Gastroesophageal sphincter (tissue), 4 donors: ENCODE results near the gene TRIM63. TPM values are rescaled to one million over a fixed set of nuclear protein-coding genes. Genes with fewer than 3 reads are reported as not detected.
A peak's percentile ranks its signal among the peaks of the same experiment; 100 is the strongest.
"Not testable (repeated sequence)": the region's sequence is repeated elsewhere in the genome, so short reads cannot be mapped to it uniquely, and the experiment has no call there.

Experiments
- ATAC-seq: fragments of 150-250 bp; one replicate; pipeline ENCODE4 v1.9.1; 2016; ENCODE audit warnings: mild to moderate bottlenecking, moderate library complexity
- H3K27ac ChIP-seq, 4 donors: fragments of 200-600 bp; sonication (generic) in 3 of 4; 1 replicate in 3 of 4; 2 replicates in 1 of 4; pipeline ENCODE4 v1.5.1; 2016 to 2019
- H3K27me3 ChIP-seq: fragments of 200-600 bp; sonication (generic); one replicate; pipeline ENCODE4 v1.5.1; 2019
- H3K36me3 ChIP-seq, 2 donors: fragments of 200-600 bp; sonication (generic); one replicate each; pipeline ENCODE4 v1.5.1; 2019; ENCODE audit warnings: control low read depth in 1 of 2
- H3K4me1 ChIP-seq, 3 donors: fragments of 200-600 bp; sonication (generic); 1 replicate in 2 of 3; 2 replicates in 1 of 3; pipeline ENCODE4 v1.5.1; 2016 to 2019; ENCODE audit warnings: control low read depth in 2 of 3
- H3K4me3 ChIP-seq, 2 donors: fragments of 200-600 bp; sonication (generic); one replicate each; pipeline ENCODE4 v1.5.1; 2019; ENCODE audit warnings: mild to moderate bottlenecking in 1 of 2, moderate library complexity in 1 of 2
- H3K9me3 ChIP-seq, 3 donors: fragments of 200-600 bp; sonication (generic); one replicate each; pipeline ENCODE4 v1.5.1; 2017 to 2019; ENCODE audit warnings: control low read depth in 2 of 3
- EP300 ChIP-seq: sonication (generic); formaldehyde crosslinking; IDR thresholded peaks from one replicate; pipeline ENCODE4 v1.6.1; 2017; ENCODE audit warnings: antibody characterized with exemption, mild to moderate bottlenecking
- POLR2A ChIP-seq, 2 donors: fragments of 450-650 bp; IDR thresholded peaks; one replicate each; pipeline ENCODE4 v1.6.1; 2017; ENCODE audit warnings: antibody characterized with exemption in 2 of 2, mild to moderate bottlenecking in 2 of 2, moderate library complexity in 1 of 2
- POLR2AphosphoS5 ChIP-seq: sonication (generic); formaldehyde crosslinking; IDR thresholded peaks from one replicate; pipeline ENCODE4 v1.6.1; 2017; ENCODE audit warnings: antibody characterized with exemption
- WGBS, 2 donors: methylation state at CpG; one replicate each; pipeline ENCODE4 v1.1.5; 2018; ENCODE audit warnings: low coverage in 1 of 2; 5-methylcytosine and 5-hydroxymethylcytosine counted together
- total RNA-seq, 4 donors: library from RNA; depleted of rRNA; stranded (reverse); fragments of >200 nt; gene quantifications; one replicate each; pipeline ENCODE4 v1.1.0, GENCODE V29; 2016
- TF ChIP-seq, protein P1 (sequence below), 4 experiments: fragments of 200-600 bp in 2 of 4; fragments of 450-650 bp in 2 of 4; sonication (generic) in 1 of 4; IDR thresholded peaks; one replicate each; pipeline ENCODE4 v1.5.1; 2017 to 2019; ENCODE audit warnings: antibody characterized with exemption in 4 of 4, mild to moderate bottlenecking in 2 of 4, moderate library complexity in 2 of 4

The TRIM63 gene
- total RNA-seq, 4 donors from 2014 or later: 0.15 to 2.3 (median 0.82) TPM

DNA sequence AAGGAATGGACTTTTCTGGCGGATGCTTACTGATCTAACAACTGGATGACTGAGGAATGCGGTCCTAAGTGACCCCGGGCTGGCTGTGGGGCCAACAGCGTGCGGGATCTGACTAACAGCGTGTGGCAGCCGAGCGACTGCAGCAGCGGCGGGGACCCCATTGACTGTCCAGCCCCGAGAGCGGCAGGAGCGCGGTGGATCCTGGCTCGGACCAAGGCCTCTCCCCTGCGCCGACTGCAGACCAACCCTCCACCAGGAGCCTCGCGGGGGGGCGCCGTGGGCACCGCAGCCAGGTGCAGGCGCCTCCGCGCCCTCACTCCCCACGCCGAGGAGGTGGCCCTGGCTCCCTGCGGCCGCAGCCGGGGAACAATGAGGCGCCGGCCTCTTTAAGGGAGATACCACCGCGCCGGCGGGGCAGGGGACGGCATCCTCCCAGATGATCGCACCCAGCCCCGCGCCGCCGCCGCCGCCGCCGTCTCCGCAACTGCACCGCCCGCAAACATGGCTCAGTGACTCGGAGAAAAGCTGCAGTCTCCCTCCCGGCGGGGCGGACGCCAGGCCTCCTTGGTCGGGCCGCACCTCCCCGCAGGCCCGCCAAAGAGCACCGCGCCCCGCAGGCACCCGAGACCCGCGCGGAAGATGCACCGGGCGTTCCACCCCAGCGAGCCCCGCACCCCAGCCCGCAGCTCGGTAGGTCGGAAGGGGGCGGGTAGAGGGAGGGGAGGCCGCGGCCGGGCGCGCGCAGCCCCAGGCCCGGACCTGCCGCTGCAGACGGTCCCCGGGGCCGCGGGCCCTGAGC is 43.5 kb upstream of the TRIM63 start:
- TF ChIP-seq POLR2AphosphoS5: no peak
- TF ChIP-seq, protein P1, sequence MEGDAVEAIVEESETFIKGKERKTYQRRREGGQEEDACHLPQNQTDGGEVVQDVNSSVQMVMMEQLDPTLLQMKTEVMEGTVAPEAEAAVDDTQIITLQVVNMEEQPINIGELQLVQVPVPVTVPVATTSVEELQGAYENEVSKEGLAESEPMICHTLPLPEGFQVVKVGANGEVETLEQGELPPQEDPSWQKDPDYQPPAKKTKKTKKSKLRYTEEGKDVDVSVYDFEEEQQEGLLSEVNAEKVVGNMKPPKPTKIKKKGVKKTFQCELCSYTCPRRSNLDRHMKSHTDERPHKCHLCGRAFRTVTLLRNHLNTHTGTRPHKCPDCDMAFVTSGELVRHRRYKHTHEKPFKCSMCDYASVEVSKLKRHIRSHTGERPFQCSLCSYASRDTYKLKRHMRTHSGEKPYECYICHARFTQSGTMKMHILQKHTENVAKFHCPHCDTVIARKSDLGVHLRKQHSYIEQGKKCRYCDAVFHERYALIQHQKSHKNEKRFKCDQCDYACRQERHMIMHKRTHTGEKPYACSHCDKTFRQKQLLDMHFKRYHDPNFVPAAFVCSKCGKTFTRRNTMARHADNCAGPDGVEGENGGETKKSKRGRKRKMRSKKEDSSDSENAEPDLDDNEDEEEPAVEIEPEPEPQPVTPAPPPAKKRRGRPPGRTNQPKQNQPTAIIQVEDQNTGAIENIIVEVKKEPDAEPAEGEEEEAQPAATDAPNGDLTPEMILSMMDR (IDR thresholded peaks at IDR 0.05): peak in 1 of 4 experiments; percentile 13
- peak overlapping the region; percentile 60 to 92 for H3K4me3 ChIP-seq
- ATAC-seq: peak; percentile 79
- H3K4me1 ChIP-seq: peaks cover 0 to 26% (median 11%) of the 10 kb centered on the region in 3 donors
- H3K9me3 ChIP-seq: no peaks in the 10 kb centered on the region
- peak overlapping the region; percentile 80 to 99 (median 96) for H3K27ac ChIP-seq
- WGBS, 2 donors: 0% methylated on average over 2 to 10 of the region's 85 CpGs
- H3K36me3 ChIP-seq: peaks cover 0 to 20% of the 10 kb centered on the region in 2 donors
- H3K27me3 ChIP-seq: no peaks in the 10 kb centered on the region

DNA sequence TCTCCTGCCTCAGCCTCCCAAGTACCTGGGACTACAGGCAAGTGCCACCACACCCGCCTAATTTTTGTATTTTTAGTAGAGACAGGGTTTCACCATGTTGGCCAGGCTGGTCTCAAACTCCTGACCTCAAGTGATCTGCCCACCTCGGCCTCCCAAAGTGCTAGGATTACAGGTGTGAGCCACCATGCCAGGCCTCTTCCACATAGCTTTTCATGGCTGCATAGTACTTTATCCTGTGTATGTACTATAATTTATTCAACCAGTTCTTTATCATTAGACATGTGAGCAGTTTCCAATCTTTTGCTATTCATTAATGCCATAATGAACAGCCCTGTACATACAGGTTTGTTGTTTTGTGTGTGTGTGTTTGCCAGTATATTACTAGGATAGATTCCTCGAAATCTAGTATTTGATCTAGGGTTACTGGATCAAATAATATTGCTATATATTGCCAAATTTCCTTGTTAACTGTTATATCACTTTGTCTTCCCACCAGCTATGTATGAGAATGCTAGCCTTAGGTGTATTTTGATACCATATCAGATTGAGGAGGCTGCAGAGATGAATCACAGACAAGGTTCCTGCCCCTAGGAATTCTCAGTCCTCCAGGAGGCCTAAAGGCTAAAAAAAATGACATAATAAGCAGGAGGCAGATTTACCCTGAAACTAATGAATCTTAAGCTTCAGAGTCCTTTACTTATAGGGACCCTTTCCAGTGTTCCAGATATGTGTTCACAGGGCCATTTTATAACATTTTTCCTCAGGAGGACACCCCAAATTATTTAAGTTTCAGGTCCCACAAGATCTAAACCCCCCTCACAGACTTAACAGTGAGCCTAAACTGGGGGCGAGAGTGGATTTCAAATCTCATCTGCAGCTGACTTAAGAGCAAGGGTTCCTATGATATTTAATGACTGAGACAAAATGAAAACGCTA is 42.1 kb upstream of the TRIM63 start:
- H3K36me3 ChIP-seq: peaks cover 0 to 6% of the 10 kb centered on the region in 2 donors
- WGBS, 2 donors: 90 to 95% methylated on average over 3 to 5 of the region's 5 CpGs
- no peak for ATAC-seq

GRCh38 chr1:26105226-26105548 is 37.8 kb upstream of the TRIM63 start:
- not testable (repeated sequence) for H3K9me3 ChIP-seq, H3K27me3 ChIP-seq, ATAC-seq, H3K36me3 ChIP-seq, H3K4me3 ChIP-seq, H3K27ac ChIP-seq
- WGBS, 2 donors: 30 to 36% methylated on average over 4 to 5 of the region's 5 CpGs
- H3K4me1 ChIP-seq: peaks cover 0 to 13% (median 2%) of the 10 kb centered on the region in 3 donors

More for the DNA sequence above, 42.1 kb upstream of the TRIM63 start:
- Histone ChIP-seq H3K9me3 (no peaks in the 10 kb centered on the region), H3K27ac (no peak overlapping the region), H3K27me3 (no peaks in the 10 kb centered on the region), H3K4me1 (peaks cover 0 to 33% (median 11%) of the 10 kb centered on the region in 3 donors), H3K4me3 (no peak overlapping the region)
- TF ChIP-seq POLR2A (IDR thresholded peaks at IDR 0.05) (no peak), EP300 (no peak), POLR2AphosphoS5 (no peak)

GRCh38 chr1:26102526-26102925 is 35.1 kb upstream of the TRIM63 start:
- Histone ChIP-seq H3K4me3 (no peak overlapping the region), H3K27me3 (peaks cover 18% of the 10 kb centered on the region), H3K4me1 (peaks cover 0 to 7% (median 0%) of the 10 kb centered on the region in 3 donors), H3K27ac (no peak overlapping the region), H3K36me3 (no peaks in the 10 kb centered on the region), H3K9me3 (no peaks in the 10 kb centered on the region)
- 33 to 59% methylated on average over 1 to 2 of the region's 2 CpGs for WGBS, 2 donors
- no peak for TF ChIP-seq POLR2AphosphoS5
- TF ChIP-seq, protein P1 (IDR thresholded peaks at IDR 0.05): no peak
- TF ChIP-seq POLR2A (IDR thresholded peaks at IDR 0.05): no peak
- no peak for TF ChIP-seq EP300
- ATAC-seq: no peak

- Histone ChIP-seq H3K27me3 (peaks cover 18% of the 10 kb centered on the region), H3K4me3 (no peak overlapping the region), H3K36me3 (no peaks in the 10 kb centered on the region), H3K4me1 (peaks cover 0 to 7% (median 0%) of the 10 kb centered on the region in 3 donors), H3K27ac (no peak overlapping the region), H3K9me3 (no peaks in the 10 kb centered on the region)
- TF ChIP-seq POLR2A (IDR thresholded peaks at IDR 0.05) (no peak), POLR2AphosphoS5 (no peak), EP300 (no peak)
- TF ChIP-seq, protein P1 (IDR thresholded peaks at IDR 0.05): no peak
- no peak for ATAC-seq
- 86 to 89% methylated on average over 3 of the region's 3 CpGs for WGBS, 2 donors
Observed at GRCh38 chr1:26102119-26102518, 34.7 kb upstream of the TRIM63 start.

- not testable (repeated sequence) for H3K27ac ChIP-seq, H3K9me3 ChIP-seq, H3K36me3 ChIP-seq, H3K4me3 ChIP-seq, ATAC-seq, H3K4me1 ChIP-seq
- peaks cover 22% of the 10 kb centered on the region for H3K27me3 ChIP-seq
- 71 to 79% methylated on average over 4 to 6 of the region's 10 CpGs for WGBS, 2 donors
Observed at GRCh38 chr1:26100204-26100603, 32.8 kb upstream of the TRIM63 start.
